HG03280 (cell line): ENCODE measurements around the gene DNAJC18.

ENCODE experiments used
- ATAC-seq: cut with Tn5 transposase; IDR thresholded peaks from one replicate; pipeline ENCODE4 v1.9.1; 2021; ENCODE audit warnings: mild to moderate bottlenecking, moderate library complexity; ENCODE audit not compliant: unreplicated experiment

Gene DNAJC18

GRCh38 chr5:139371482-139372435 is 67.6 kb downstream of the DNAJC18 start:
- ATAC-seq: no peak

DNA sequence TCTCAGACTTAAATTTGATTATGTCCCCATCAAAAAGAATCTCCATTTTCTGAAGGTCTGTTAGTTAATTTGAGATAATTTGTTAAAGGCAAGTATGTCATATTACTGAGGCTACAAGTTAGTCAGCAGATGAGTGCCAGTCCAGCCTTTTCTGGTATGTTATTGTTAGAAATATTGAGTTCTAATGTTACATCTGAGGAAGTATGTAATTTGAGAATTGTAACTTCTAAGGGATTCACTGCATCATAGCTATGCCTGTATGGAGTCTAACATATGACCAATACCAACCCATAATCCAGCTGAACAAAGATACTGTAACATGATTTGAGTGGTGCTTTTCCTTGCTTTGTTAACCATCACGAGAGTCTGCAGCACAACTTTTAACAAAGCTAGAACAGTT is 70.1 kb downstream of the DNAJC18 start:
- ATAC-seq: no peak

- no peak for ATAC-seq
Measured at GRCh38 chr5:139368613-139369012, 70.7 kb downstream of the DNAJC18 start.

- ATAC-seq: no peak
Measured at GRCh38 chr5:139364466-139364865, 74.9 kb downstream of the DNAJC18 start.

GRCh38 chr5:139363937-139364336 is 75.4 kb downstream of the DNAJC18 start:
- ATAC-seq: no peak

DNA sequence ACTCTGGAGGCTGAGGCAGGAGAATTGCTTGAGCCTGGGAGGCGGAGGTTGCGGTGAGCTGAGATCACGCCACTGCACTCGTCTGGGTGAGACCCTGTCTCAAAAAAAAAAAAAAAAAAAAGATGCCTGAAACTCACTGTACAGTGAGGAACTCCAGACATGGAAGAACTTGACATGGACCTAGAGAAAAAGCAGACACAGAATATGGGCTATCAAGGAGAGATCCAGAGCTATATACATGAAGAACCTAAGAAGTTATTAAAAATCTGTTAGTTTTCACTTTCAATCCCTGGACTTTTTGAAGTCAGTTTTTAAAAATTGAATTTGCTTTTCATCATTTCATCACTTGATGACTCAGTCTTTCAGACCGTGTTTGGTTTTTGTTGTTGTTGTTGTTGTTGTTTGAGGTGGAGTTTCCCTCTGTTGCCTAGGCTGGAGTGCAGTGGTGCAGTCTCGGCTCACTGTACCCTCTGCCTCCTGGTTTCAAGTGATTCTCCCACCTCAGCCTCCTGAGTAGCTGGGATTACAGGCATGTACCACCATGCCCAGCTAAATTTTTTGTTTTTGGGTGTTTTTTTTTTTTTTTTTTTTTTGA is 77.4 kb downstream of the DNAJC18 start:
- no peak for ATAC-seq

DNA sequence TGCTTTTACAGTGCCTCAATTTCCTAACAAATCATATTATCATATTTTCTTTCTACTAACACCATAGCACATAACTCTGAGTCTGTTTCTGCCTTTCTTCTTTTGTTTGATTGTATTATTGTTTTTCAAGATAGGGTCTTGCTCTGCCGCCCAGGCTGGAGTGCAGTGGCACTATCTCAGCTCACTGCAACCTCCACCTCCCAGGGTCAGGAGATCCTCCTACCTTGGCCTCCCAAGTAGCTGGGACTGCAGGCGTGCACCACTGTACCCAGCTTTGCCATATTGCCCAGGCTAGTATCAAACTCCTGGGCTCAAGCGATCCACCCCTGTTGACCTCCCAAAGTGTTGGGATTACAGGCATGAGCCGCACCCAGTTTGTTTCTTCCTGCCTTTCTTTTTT is 78.9 kb downstream of the DNAJC18 start:
- ATAC-seq: no peak
